GM21825 (cell line): Measurements from ENCODE around the gene TRIO.
A peak's percentile ranks its signal among the peaks of the same experiment; 100 is the strongest.

ENCODE experiments used
- ATAC-seq: cut with Tn5 transposase; IDR thresholded peaks from one replicate; pipeline ENCODE4 v1.9.1; 2021; ENCODE audit warnings: mild to moderate bottlenecking, moderate library complexity; ENCODE audit not compliant: unreplicated experiment

TRIO gene

DNA sequence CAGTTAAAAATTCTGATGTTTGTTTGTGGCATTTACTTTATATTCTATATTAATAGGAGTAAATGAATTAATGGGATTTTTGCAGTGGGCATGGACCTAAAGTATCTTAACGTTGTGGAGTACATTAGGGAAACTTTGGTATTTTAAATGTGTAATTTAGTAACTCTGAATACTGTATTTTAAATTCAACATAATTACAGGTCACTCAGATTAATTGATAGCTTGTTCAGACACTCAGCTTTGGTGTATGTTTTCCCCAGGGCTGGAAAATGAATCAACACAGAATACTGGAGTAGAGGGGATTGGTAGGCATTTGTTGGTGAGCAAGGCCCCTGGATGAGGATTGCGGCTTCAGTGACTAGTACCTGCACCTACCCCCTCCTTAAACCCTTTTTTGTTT, 117.5 kb downstream of the TRIO start:
- ATAC-seq: no peak

DNA sequence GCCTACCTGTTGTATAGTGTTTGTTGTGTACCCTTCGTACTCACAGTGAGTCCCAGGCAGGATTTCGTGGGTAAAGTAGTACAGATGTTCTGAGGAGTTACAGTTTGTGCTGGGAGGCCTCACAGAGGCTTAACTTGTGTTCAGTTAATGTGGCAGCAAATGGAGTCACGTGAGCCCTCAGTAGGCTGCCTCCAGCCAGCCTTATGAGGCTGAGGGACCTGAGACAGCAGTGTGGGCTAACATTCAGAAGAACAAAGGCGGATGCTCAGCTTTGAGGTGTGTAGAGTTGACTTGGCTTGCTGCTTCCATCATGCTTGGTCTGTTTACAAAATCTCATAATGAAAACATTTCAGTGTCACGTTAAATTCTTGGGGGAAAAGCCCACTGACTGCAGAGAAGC, 118.1 kb downstream of the TRIO start:
- ATAC-seq: no peak

DNA sequence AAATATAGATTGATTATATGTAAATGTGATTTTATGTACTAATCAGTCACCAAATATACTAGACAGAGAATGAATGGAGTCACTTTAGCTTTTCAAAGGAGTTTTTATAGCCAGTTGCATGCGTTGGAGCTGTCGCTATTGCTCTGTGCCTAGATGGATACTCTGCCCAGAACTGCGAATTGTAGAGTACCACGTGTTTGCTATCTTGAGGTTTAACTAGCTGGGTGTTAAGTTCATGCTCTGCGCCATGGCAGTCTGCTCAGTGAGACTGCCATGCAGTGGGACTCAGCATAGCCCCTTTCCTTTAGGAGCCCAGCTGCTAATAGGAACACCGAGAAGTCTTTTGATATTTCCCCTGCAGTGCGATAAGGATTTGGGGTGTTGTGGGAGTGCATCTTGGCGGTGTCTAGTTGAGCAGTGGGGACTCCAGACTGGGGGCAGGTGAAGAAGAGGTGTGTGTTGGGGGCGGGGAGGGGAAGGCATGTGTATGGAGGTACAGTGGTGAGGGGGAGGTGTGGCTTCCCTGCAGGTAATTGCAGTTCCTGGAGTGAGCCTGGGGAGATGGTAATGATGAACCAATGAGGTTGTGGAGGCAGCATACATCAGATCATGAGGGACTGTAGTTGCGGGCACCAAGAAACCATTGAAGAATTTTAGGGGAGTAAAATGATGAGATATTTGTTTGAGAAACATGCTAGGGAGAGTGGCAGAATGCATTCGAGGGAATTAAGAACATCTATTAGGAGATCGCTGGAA, 118.9 kb downstream of the TRIO start:
- no peak for ATAC-seq

- no peak for ATAC-seq
Observed at GRCh38 chr5:14263113-14263512, 120.0 kb downstream of the TRIO start.

DNA sequence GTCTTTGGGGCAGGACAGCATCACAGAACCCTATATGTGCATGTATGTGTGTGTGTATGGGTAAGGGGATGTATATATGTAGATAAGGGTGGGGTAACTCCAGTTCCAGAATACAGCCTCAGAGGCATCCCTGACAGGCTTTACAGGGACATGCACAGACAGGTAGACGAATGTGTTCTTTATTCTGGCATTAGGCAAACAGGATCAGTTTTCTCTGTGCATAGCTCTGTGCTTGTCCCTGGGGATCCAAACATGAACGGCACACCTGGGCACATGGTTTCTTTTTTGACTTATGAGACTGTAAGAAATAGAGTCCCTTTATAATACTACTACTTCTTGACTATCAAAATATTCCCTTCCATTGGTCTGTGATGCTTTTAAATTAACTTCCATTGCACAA, 120.6 kb downstream of the TRIO start:
- ATAC-seq: no peak

- peak; percentile 73 for ATAC-seq
Observed at GRCh38 chr5:14264605-14265316, 121.6 kb downstream of the TRIO start.

DNA sequence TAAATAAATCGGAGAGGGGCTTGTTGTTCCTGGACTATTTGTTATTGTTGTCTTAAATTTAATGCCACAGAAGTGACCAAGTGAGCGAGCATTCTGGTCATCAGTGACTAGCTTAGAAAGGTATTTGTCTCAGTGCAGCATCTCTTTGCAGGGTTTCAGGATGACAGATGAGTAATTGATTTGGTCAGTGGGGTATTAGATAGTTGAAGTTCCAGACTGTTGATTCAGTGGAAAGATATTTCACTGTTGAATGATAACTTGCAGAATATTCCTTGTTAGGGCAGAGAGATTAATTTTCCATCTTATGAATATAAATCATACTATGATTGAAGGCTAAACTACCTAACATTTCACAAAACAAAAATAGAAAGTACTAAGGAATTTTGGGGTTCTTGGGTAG, 122.4 kb downstream of the TRIO start:
- no peak for ATAC-seq

- no peak for ATAC-seq
Observed at GRCh38 chr5:14266171-14266570, 123.0 kb downstream of the TRIO start.

GRCh38 chr5:14266686-14267085, 123.5 kb downstream of the TRIO start:
- no peak for ATAC-seq

DNA sequence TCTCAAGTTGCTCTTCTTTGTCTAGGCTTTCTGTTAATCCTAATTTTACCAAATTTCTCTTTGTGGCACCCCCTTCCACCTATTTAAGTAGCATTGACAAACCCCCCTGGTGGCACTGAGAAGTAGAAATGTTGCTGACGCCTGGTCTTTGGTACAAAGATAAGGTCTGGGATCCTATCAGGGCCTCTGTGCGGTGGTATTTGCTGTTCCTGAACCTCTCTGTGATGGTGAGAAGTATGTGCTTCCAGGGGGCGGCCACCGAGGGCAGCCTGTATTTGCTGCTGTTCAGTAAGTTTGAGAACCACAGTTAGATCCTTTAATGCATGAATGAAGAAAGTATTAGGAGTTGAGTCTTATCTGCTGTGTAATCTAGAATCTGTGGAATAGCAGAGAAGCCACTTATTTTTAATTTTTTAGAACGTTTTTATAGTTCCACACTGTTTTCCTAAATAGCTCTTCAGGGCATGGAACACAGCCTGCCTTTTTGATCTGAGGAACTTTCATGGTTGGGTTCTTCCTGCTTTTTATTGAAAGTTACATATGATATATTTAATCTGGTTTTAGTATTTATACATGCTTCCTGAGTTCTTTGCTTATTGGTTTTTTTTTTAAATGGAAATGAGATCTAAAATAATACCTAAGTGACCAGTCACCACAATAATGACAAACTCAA, 124.2 kb downstream of the TRIO start:
- ATAC-seq: no peak

GRCh38 chr5:14267991-14268708, 125.0 kb downstream of the TRIO start:
- no peak for ATAC-seq

DNA sequence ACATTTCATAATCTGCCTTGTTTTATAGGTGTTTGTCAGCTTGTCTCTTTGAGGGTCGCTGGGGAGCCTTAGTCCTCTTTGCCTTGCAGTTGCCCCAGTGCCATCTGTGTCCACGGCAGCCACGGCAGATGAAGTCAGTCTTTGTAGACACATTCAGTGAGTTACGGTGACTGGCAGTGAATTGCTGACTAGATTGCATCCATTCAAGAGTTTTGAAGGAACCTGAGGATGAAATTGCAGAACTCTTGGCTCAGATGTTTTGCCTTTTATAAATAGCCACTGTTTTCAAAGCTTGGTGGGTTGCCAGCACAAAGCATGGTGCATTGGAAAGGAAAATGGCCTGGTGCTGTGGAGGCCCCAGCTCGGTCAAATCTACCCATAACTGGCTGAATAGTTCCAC, 125.6 kb downstream of the TRIO start:
- no peak for ATAC-seq

GRCh38 chr5:14269395-14269794, 126.3 kb downstream of the TRIO start:
- ATAC-seq: no peak

- ATAC-seq: no peak
Observed at GRCh38 chr5:14270209-14270702, 127.1 kb downstream of the TRIO start.

GRCh38 chr5:14272548-14273205, 129.5 kb downstream of the TRIO start:
- no peak for ATAC-seq

- no peak for ATAC-seq
Observed at GRCh38 chr5:14273207-14273767, 130.1 kb downstream of the TRIO start.

- ATAC-seq: no peak
Observed at GRCh38 chr5:14276380-14276779, 133.2 kb downstream of the TRIO start.

GRCh38 chr5:14277385-14278320, 134.5 kb downstream of the TRIO start:
- ATAC-seq: peak; percentile 44

- no peak for ATAC-seq
Observed at GRCh38 chr5:14280294-14280854, 137.2 kb downstream of the TRIO start.
